Uterus (tissue), 2 donors: ENCODE measurements around the gene SGMS1.
"Not testable (repeated sequence)": the region's sequence is repeated elsewhere in the genome, so short reads cannot be mapped to it uniquely, and the experiment has no call there.

Experiments used
- CTCF ChIP-seq, 4 experiments: fragments of 200-600 bp in 2 of 4; fragments of 450-650 bp in 2 of 4; sonication (generic) in 2 of 4; IDR thresholded peaks; one replicate each; pipeline ENCODE4 v1.5.1; 2016 to 2019; ENCODE audit warnings: antibody characterized with exemption in 4 of 4, mild to moderate bottlenecking in 2 of 4, moderate library complexity in 1 of 4
- POLR2A ChIP-seq, 2 donors: fragments of 450-650 bp; IDR thresholded peaks; one replicate each; pipeline ENCODE4 v1.6.1; 2016; ENCODE audit warnings: antibody characterized with exemption in 2 of 2, mild to moderate bottlenecking in 1 of 2, moderate library complexity in 1 of 2

DNA sequence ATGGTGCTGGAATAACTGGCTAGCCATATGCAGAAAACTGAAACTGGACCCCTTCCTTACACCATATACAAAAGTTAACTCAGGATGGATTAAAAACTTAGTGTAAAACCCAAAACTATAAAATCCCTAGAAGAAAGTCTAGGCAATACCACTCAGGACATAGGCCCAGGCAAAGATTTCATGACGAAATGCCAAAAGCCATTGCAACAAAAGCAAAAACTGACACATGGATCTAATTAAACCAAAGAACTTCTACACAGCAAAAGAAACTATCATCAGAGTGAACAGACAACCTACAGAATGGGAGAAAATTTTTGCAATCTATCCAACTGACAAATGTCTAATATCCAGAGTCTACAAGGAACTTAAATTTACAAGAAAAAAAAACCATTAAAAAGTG is 75.3 kb downstream of the SGMS1 start:
- TF ChIP-seq CTCF, POLR2A (IDR thresholded peaks at IDR 0.05): not testable (repeated sequence)
